AG09319 (cell line): ENCODE data around the gene MRTFB.

Experiments
- DNase-seq: peaks from one replicate; pipeline ENCODE4 v3.0.0-alpha.2; 2010; ENCODE audit warnings: low read depth; ENCODE audit errors: extremely low read depth
- TF ChIP-seq, protein P1 (sequence below): IDR thresholded peaks from 2 replicates; pipeline ENCODE4 v1.5.1; 2011; ENCODE audit warnings: low read depth, mild to moderate bottlenecking, inconsistent platforms, low read length, moderate library complexity

The MRTFB gene

DNA sequence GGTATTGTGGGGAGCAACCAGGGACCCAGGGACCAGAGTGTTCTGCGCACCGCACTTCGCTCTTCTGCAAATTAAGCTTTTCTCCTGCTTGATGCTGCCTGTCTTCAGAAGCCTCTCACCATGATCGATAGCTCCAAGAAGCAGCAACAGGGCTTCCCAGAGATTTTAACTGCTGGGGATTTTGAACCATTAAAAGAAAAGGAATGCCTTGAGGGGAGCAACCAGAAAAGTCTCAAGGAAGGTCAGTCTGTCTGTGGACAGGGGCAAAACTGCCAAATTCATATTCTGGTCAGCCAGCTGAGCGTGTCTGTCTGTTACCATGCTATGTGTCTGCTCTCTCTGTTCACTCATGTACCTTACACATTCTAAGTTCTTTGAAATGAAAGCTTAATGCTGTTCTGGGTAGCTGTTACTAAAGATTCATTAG is 115.7 kb downstream of the MRTFB start:
- TF ChIP-seq, protein P1, sequence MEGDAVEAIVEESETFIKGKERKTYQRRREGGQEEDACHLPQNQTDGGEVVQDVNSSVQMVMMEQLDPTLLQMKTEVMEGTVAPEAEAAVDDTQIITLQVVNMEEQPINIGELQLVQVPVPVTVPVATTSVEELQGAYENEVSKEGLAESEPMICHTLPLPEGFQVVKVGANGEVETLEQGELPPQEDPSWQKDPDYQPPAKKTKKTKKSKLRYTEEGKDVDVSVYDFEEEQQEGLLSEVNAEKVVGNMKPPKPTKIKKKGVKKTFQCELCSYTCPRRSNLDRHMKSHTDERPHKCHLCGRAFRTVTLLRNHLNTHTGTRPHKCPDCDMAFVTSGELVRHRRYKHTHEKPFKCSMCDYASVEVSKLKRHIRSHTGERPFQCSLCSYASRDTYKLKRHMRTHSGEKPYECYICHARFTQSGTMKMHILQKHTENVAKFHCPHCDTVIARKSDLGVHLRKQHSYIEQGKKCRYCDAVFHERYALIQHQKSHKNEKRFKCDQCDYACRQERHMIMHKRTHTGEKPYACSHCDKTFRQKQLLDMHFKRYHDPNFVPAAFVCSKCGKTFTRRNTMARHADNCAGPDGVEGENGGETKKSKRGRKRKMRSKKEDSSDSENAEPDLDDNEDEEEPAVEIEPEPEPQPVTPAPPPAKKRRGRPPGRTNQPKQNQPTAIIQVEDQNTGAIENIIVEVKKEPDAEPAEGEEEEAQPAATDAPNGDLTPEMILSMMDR, result no peak

DNA sequence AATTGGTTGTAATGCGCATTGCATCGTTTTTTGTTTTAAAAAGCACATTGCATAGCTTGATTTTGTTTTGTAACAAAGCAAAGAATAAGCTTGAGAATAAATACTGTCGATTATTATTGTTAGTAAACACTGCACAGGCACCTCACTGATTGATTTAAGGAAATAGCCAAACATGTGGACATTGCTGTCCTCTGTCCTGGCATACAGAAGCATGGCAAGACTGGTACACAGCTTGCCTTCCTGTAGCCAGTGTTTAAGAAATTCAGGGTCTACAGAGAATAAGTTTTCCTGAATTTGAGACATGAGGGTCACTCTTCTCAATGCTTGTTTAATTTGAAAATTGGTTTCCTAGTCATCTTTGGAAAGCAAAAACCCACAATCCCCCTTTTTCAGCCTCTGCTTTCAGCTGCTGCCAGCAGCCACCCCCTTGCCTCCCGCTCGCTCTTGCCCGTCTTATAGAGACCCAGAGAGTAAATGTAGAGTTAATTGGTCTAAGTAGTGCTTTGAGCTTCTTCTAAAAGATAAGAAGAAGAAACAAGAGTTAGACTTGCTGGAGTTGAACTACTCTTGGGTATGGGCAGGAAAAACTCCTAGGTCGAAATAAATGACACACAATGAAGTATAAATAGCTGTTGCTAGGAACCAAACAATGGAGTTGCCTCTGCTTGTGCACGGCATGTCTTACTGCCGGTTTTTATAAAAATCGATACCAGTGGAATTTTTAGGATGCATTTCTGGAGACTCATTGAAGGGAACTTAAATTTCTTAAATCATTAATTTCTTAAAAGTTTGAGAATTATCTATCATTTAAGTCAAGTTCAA is 116.6 kb downstream of the MRTFB start:
- TF ChIP-seq, protein P1, result no peak
- no peak for DNase-seq

More for the DNA sequence above, 115.7 kb downstream of the MRTFB start:
- DNase-seq, result no peak

DNA sequence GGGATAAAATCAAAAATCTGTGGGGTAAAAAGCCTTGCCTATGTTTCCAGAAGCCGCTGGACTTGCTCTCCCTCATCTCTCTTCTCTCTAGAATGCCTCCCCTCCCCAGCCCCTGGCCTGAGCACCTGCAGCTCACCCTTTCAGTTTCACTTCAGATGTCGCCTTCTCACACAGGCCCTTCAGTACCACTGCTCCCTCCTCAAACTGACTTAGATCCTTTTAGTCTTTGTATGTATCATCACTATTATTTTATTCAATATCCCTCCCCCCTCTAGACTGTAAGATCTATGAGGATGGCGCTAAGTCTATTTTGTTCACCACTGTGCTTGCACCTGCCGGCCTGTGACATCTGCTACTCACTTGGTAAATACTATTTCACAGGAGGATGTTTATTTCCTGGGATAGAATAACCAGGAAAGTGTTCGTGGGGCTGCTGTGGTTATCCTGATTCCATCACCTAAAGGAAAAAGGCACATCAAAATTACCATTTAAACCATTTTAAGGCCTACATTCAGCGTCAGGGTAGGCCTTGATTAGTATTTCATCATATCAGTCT is 122.3 kb downstream of the MRTFB start:
- DNase-seq, result no peak
- TF ChIP-seq, protein P1, result no peak

DNA sequence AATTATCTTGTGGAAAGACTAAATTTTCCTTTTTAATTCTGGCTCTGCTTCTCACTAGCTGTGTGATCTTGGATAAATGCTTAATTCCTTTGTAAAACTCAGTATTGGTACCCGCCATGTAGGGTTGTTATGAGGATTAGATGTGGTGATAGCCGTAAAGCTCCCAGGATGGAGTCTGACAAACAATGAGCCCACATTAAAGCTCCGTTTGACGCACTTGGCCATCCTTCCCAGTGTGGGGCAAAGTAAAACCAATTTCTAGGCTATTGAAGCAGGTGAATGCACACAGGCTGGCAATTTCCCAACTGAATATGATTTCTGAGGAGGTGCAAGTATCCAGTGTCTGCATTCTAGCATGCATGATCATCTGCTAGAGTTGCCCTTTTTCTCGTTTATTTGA is 123.6 kb downstream of the MRTFB start:
- no peak for DNase-seq
- TF ChIP-seq, protein P1, result no peak

DNA sequence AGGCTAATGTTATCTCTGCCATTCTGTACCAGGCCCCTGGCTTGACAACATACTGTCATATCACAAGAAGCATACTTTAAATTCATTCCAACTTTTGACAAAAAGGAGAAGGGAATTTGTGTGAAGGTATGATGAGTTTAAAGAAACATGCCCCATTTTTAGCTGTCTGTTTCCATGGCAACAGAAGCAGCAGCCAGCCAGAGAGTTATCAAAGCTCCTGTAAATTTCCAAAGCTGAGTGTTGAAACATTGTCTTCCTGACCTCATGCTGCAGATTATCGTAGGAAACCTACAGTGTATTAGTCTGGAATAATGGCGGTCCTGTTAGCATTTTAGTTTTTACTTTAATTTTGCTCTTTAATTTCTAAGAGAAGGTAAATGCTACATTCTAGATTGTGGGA is 124.9 kb downstream of the MRTFB start:
- DNase-seq, result no peak
- TF ChIP-seq, protein P1, result no peak

DNA sequence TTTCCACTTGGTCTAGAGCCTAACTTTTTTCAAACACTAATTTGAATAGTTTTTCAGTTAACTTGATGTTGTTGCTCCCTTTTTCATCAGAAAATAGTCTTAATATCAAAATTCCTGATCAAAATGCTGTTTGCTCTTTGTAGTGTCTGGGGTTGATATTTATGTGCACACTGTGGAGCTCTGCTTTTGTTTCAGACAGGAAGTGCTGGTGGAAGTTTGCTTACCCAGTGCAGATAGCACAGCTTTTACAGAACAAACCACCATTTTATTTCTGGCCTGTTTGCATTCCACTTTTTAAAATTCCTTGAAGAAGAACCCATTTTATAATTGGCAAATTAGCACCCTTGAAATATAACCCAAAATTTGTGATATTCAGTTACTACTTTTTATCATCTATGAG is 125.4 kb downstream of the MRTFB start:
- TF ChIP-seq, protein P1, result no peak
- no peak for DNase-seq

DNA sequence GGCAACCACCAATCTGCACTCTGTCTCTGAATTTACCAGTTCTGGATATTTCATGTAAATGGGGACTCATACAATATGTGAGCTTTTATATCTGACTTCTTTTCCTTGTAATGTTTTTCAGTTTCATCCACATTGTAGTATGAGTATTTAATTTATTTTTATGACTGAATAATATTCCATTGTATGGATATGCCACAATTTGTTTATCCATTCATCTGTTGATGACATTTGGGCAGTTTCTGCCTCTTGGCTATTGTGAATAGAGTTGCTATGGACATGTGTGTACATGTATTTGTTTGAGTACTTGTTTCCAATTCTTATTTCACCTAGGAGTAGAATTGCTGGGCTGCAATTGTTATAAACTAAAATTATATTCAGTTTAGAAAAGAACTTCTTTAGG is 126.9 kb downstream of the MRTFB start:
- TF ChIP-seq, protein P1, result no peak

More for the DNA sequence above, 126.9 kb downstream of the MRTFB start:
- DNase-seq, result no peak
